ENCODE results near the gene AOC3. TPM values are rescaled to one million over a fixed set of nuclear protein-coding genes. Genes with fewer than 3 reads are reported as not detected.

The AOC3 gene
- total and polyA plus RNA-seq, 2 of the 13 experiments (the other 11 are each of a cell fraction or from before 2014, with no cell fraction given) = 8.7 to 51.7 TPM

DNA sequence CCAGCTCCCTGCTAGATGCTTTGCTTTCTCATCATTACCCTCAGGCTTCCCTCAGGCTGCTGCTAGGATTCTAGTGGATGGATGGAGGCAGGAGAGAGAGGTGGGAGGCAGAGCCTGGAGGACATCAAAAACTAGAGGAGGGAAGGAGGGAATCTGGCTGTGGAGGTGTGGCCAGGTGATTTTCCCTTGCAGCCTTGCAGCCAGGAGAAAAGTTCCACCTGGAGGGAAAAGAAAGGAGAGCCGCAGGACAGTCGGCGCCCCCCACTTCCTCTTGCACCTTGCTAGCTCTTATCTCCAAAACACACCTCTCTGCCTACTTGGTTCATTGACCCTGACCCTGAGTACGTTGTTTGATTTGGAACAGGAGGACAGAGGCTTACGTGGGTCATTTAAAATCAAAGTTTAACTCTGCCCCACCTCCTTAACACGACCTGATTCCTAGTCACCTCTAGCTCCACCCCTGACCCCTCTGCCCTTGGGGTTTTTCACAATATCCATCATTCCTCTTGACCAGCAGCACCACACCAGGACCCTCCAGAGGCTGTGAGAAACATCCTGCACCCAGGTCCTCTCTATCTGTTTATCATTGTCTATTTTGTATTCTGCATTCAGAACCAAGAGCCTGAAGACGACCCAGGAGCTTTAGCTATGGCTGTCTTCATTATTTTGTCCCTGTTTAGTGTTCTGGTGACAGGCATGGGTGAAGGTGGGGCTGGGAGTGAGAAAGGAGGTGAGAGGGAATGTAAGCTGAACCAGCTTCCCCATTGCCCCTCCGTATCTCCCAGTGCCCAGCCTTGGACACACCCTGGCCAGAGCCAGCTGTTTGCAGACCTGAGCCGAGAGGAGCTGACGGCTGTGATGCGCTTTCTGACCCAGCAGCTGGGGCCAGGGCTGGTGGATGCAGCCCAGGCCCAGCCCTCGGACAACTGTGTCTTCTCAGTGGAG lies 15.9 kb downstream of the AOC3 start (continued):
- TF ChIP-seq MED8 (CRISPR knock-in tag; IDR thresholded peaks at IDR 0.05; ENCODE audit: insufficient replicate concordance) (peak; percentile 55), SOX13 (IDR thresholded peaks at IDR 0.05) (peak; percentile 72), SOX13 (CRISPR knock-in tag; conservative IDR thresholded peaks at IDR 0.05 in 1 of 2, IDR thresholded peaks at IDR 0.05 in 1 of 2) (peak in 1 of 2 experiments; percentile 82; a peak in 2 of 4 replicates), ZNF333 (CRISPR knock-in tag; IDR thresholded peaks at IDR 0.05; ENCODE audit: borderline replicate concordance) (0 out of 2 replicates have a peak, but pooled peaks have one; percentile 27), GTF3A (CRISPR knock-in tag; conservative IDR thresholded peaks at IDR 0.05) (peak; percentile 85; the same call in 1 of the 2 replicates), ZIK1 (CRISPR knock-in tag; IDR thresholded peaks at IDR 0.05; ENCODE audit: borderline replicate concordance, low read depth) (no peak), HMG20A (CRISPR knock-in tag; IDR thresholded peaks at IDR 0.05; ENCODE audit: borderline replicate concordance) (peak; percentile 84; the same call in 1 of the 2 replicates), KLF6 (CRISPR knock-in tag; IDR thresholded peaks at IDR 0.05) (no peak), HOXA3 (CRISPR knock-in tag; IDR thresholded peaks at IDR 0.05) (peak; percentile 44; the same call in 1 of the 2 replicates), RXRB (CRISPR knock-in tag; IDR thresholded peaks at IDR 0.05; ENCODE audit: borderline replicate concordance) (peak; percentile 98), NFIC (IDR thresholded peaks at IDR 0.05; ENCODE audit: low read length) (peak; percentile 81), ZBTB7B (CRISPR knock-in tag; IDR thresholded peaks at IDR 0.05) (peak; percentile 94), CBX1 (IDR thresholded peaks at IDR 0.05; ENCODE audit: low read depth) (peak; percentile 19), HHEX (CRISPR knock-in tag; IDR thresholded peaks at IDR 0.05) (peak; percentile 80), PPARG (CRISPR knock-in tag; conservative IDR thresholded peaks at IDR 0.05) (peak; percentile 94), MTA1 (CRISPR knock-in tag; IDR thresholded peaks at IDR 0.05; ENCODE audit: borderline replicate concordance) (peak; percentile 67), RNF2 (conservative IDR thresholded peaks at IDR 0.05; ENCODE audit: low read depth) (no peak), NFE2L2 (IDR thresholded peaks at IDR 0.05; ENCODE audit: low read length) (no peak), THAP11 (CRISPR knock-in tag; IDR thresholded peaks at IDR 0.05) (peak; percentile 30; the same call in 1 of the 2 replicates), DNMT1 (CRISPR knock-in tag; IDR thresholded peaks at IDR 0.05) (no peak)
- TF ChIP-seq, protein P1, sequence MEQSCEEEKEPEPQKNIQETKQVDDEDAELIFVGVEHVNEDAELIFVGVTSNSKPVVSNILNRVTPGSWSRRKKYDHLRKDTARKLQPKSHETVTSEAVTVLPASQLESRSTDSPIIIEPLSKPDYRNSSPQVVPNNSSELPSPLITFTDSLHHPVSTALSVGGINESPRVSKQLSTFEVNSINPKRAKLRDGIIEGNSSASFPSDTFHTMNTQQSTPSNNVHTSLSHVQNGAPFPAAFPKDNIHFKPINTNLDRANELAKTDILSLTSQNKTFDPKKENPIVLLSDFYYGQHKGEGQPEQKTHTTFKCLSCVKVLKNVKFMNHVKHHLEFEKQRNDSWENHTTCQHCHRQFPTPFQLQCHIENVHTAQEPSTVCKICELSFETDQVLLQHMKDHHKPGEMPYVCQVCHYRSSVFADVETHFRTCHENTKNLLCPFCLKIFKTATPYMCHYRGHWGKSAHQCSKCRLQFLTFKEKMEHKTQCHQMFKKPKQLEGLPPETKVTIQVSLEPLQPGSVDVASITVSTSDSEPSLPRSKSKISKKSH (CRISPR knock-in tag; IDR thresholded peaks at IDR 0.05; ENCODE audit: borderline replicate concordance) = no peak
- TF ChIP-seq, protein P2, sequence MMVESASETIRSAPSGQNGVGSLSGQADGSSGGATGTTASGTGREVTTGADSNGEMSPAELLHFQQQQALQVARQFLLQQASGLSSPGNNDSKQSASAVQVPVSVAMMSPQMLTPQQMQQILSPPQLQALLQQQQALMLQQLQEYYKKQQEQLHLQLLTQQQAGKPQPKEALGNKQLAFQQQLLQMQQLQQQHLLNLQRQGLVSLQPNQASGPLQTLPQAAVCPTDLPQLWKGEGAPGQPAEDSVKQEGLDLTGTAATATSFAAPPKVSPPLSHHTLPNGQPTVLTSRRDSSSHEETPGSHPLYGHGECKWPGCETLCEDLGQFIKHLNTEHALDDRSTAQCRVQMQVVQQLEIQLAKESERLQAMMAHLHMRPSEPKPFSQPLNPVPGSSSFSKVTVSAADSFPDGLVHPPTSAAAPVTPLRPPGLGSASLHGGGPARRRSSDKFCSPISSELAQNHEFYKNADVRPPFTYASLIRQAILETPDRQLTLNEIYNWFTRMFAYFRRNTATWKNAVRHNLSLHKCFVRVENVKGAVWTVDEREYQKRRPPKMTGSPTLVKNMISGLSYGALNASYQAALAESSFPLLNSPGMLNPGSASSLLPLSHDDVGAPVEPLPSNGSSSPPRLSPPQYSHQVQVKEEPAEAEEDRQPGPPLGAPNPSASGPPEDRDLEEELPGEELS (CRISPR knock-in tag; IDR thresholded peaks at IDR 0.05) = peak; percentile 90
- TF ChIP-seq, protein P3, sequence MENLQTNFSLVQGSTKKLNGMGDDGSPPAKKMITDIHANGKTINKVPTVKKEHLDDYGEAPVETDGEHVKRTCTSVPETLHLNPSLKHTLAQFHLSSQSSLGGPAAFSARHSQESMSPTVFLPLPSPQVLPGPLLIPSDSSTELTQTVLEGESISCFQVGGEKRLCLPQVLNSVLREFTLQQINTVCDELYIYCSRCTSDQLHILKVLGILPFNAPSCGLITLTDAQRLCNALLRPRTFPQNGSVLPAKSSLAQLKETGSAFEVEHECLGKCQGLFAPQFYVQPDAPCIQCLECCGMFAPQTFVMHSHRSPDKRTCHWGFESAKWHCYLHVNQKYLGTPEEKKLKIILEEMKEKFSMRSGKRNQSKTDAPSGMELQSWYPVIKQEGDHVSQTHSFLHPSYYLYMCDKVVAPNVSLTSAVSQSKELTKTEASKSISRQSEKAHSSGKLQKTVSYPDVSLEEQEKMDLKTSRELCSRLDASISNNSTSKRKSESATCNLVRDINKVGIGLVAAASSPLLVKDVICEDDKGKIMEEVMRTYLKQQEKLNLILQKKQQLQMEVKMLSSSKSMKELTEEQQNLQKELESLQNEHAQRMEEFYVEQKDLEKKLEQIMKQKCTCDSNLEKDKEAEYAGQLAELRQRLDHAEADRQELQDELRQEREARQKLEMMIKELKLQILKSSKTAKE (CRISPR knock-in tag; IDR thresholded peaks at IDR 0.05; ENCODE audit: borderline replicate concordance) = peak; percentile 94
- TF ChIP-seq, protein P4, sequence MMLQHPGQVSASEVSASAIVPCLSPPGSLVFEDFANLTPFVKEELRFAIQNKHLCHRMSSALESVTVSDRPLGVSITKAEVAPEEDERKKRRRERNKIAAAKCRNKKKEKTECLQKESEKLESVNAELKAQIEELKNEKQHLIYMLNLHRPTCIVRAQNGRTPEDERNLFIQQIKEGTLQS (CRISPR knock-in tag; IDR thresholded peaks at IDR 0.05) = no peak

Measured in HepG2 (cell line).